ENCODE measurements around the gene NAT14.

NAT14 gene

DNA sequence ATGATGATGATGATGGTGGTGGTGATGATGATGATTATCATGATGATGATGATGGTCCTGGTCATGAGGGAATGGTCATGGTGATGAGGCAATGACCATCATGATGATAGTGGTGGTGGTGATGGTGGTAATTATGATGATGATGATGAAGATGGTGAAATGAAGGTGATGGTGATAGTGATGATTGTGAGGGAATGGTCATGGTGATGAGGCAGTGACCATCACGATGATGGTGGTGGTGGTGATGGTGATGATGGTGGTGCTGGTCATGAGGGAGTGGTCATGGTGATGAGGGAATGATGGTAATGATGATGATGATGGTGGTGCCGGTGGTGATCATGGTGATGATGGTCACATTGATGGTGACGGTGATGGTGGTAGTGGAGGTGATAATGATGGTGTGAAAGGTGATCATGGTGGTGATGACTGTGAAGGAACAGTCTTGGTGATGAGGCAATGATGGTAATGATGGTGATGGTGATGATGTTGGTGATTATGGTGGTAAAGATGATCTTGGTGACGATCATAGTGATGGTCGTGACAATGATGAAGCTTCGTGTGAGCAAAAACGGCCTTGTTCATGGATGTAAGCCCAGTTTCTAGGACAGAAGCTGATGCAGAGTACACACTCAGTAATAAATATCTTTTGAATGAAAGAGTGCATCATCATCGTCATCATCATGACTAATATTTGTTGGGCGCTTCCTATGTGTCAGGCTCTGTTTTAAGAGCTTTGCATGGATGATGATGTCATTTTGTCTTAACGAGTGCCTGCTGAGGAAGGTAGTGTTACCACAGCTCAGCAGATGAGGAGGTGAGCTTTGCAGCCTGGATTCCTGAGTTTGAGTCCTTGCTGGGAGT lies 34.7 kb downstream of the NAT14 start:
- TF ChIP-seq, protein P1, sequence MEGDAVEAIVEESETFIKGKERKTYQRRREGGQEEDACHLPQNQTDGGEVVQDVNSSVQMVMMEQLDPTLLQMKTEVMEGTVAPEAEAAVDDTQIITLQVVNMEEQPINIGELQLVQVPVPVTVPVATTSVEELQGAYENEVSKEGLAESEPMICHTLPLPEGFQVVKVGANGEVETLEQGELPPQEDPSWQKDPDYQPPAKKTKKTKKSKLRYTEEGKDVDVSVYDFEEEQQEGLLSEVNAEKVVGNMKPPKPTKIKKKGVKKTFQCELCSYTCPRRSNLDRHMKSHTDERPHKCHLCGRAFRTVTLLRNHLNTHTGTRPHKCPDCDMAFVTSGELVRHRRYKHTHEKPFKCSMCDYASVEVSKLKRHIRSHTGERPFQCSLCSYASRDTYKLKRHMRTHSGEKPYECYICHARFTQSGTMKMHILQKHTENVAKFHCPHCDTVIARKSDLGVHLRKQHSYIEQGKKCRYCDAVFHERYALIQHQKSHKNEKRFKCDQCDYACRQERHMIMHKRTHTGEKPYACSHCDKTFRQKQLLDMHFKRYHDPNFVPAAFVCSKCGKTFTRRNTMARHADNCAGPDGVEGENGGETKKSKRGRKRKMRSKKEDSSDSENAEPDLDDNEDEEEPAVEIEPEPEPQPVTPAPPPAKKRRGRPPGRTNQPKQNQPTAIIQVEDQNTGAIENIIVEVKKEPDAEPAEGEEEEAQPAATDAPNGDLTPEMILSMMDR (IDR thresholded peaks at IDR 0.05; ENCODE audit: extremely low read depth, missing control alignments), result no peak
- no peak for DNase-seq (ENCODE audit: low spot score)

DNA sequence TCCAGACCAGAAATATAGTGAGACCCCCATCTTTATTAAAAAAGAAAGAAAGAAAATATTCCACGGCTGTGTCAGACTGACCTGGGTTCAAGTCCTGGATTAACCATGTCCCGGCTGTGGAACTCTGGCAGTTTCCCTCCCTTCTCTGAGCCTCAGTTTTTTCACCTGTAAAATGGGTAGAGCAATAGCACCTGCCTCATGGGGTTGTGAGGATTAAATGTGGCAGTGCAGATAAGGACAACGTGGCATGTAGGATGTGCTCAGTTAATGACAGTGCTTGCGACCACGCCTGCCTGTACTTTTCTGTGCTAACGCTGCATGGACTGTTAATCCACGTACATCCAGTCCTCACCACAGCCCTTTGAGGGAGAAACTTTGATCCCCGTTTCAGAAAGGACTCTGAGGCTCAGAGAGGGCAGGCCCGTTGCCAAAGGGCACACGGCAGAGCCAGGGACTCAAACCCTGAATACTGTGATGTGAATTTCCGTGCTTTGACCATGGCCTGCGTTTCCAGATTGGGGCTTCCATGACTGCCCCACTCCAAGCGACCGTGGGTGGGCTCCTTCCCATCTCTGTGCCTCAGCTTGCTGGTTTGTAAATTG lies 35.8 kb downstream of the NAT14 start:
- TF ChIP-seq, protein P1 (IDR thresholded peaks at IDR 0.05; ENCODE audit: extremely low read depth, missing control alignments), result no peak
- DNase-seq (ENCODE audit: low spot score), result no peak

DNA sequence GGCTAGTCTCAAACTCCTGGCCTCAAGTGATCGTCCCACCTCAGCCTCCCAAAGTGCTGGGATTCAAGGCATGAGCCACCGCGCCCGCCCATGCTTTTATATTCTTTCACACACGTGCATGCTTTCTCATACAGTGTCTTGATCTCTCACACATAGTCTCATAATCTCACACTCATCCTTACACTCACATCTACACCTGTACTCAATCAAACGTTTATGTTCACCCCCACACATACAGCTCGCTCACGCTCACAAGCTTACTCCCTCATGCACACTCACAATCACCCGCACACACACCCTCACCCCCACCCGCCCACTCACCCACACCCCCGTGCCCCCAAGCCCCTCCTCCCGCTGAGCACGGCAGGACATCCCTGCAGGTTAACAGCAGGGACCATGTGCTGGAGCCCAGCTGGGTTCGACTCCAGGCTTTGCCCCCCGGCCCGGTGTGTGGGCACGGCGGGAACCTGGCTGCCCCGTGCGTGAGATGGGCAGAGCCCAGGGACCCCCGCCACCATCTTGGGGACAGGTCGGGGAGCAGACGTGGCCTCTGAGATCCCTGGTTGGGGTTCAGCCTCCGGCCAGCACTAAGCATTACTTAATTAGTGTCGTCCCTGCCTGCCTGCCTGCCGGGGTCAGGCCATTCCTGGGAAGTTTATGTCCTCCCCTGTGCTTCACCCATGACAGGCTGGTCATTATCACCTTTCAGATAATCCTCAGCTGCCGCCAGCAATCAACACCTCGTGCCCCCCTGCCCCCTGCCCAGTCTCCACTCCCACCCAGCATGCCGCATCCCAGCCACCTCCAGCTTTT lies 40.5 kb downstream of the NAT14 start:
- DNase-seq (ENCODE audit: low spot score), result peak; percentile 8
- TF ChIP-seq, protein P1 (IDR thresholded peaks at IDR 0.05; ENCODE audit: extremely low read depth, missing control alignments), result no peak

DNA sequence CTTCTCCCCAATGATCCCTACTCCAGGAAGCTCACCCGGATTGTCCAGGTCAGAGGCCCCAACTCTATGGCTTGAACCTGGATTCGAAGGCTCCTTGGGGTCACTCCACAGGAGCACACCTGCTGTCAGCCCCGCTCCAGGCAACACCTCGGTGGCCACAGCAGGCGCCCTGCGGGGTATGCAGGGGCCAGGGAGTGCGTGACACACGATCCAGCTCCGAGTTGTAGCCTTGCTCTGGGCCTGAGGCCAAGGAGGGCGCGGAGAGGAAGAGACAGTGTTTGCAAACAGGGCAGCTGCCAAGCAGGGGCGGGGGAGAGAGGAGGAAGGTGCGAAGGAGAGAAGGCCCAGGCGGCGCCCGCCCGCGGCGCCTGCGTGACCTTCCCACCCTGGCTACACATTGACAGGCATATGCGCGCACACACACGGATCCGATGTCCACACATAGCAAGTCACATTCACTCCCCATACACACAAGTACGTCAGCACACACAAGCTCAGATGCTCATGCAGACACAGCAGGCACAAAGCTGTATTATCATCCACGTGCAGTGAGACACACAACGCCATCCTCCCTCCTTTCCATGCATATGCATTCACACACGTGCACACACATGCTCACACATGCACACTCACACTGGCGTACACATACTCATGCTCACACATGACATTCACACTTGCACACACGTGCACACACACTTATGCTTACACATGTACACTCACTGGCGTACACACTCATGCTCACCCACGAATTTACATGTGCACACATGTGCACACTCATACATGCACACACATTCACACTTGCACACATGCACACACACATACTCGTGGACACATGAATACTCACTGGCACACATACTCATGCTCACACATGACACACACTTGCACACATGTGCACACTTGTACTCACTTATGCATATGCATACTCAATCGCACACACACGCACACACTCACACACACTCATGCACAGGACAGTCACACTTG lies 41.5 kb downstream of the NAT14 start:
- DNase-seq (ENCODE audit: low spot score), result peak; percentile 10
- TF ChIP-seq, protein P1 (IDR thresholded peaks at IDR 0.05; ENCODE audit: extremely low read depth, missing control alignments), result no peak

DNA sequence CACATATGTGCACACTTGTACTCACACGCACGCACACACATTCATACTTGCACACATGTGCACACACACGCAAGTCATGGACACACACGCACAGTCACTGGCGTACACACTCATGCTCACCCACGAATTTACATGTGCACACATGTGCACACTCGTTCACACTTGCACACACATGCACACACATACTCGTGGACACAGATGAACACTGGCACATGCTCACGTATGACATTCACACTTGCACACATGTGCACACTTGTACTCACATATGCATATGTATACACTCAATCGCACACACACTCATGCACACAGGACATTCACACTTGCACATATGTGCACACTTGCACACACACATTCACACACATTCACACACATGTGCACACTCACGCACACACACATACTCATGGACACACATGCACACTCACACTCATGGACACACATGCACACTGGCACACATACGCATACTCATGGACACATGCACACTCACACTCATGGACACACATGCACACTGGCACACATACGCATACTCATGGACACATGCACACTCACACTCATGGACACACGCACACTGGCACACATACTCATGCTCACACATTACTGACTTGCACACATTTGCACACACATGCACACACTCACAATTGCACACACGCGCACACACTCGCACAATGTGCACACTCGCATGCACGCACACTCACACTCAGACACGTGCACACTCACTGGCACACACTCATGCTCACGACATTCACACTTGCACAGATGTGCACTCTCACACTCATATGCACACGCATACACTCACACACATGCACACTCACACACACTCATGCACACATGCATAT lies 42.4 kb downstream of the NAT14 start:
- DNase-seq (ENCODE audit: low spot score), result no peak
- TF ChIP-seq, protein P1 (IDR thresholded peaks at IDR 0.05; ENCODE audit: extremely low read depth, missing control alignments), result no peak
